Epidermal melanocyte (primary cell): ENCODE results near the gene ZMIZ1.

Experiments
- DNase-seq: peaks from one replicate; pipeline ENCODE4 v3.0.0; 2011; ENCODE audit warnings: low spot score; ENCODE audit not compliant: insufficient read length

The ZMIZ1 gene

DNA sequence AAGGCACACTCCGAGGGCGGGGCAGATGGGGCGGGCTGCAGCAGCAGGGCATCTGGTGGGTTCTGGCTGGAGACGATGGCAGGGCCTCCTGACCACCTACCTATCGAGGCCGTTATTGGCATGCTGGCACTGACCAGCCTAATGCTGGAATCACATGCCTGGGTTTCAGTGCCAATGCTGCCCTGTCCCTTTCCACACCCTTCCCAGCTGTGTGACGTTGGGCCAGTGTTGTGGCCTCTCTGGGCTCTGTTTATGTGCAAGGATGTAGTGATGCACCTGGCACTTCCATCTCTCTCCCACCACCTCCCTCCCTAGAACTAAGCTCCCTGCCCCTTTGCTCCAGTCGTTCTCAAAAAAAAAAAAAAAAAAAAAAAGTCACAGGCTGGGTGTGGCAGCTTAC lies 132.9 kb downstream of the ZMIZ1 start:
- DNase-seq: no peak

DNA sequence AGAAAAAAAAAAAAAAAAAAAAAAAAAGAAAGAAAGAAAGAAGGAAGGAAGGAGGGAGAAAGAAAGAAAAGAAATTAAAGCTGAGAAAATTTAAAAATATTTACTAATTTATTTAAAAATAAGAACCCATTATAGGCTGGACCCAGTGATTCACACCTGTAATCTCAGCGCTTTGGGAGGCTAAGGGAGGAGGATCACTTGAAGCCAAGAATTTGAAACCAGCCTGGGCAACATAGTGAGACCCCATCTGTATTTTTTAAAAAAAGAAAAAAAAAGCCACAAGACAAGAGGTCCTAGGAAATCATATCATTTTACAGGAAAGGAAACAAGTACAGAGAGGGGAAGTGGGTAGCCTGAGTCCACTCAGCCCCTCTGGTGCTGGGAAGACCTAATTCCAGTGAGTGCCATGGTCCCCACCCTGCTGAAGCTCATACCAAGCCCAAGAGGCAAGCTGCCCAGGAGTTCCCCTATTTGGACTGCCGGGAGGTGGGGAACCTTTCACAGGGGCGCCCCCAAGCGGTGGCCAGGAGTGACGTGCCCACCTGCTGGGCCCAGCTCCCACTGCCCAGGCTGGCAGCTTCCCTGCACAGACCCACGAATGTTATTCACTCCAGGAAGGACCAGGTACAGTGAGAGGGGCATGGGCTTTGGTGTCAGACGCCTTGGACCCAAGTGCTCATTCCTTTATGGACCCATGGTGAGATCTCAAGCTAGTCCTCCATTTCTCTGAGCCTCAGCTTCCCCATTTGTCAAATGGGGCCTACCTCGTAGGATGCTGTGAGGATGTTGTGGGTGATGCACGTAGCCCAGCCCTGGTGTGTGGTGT lies 133.6 kb downstream of the ZMIZ1 start:
- no peak for DNase-seq

DNA sequence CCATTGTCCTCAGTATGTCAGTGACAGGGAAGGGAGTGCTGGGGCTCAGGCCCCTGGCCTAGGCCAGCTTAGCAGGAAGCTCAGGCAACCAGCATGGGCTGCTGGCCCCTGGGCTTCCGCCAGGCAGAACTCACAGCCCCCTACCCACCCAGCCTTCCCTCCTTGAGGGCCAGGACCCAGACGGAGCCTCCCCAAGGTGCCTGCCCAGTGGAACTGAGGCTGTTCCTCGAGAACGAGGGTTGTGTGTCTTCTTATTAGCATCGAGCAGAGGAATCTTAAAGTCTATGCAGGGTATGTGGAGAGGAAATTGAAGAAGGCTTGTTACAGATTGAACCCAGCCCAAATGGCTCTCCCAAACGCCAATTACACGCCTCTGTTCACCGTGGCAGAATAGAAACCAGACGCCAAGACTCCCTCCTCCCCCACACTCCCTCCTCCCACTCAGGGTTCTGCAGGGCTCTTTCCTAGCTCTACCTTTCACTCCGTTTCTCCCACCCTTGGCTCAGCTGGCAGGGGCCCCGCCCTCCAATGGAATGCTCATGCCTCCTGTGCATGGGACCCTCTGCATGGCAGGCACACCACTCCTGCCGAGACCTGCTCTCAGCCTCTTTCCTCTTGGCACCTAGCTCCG lies 134.4 kb downstream of the ZMIZ1 start:
- DNase-seq: no peak

DNA sequence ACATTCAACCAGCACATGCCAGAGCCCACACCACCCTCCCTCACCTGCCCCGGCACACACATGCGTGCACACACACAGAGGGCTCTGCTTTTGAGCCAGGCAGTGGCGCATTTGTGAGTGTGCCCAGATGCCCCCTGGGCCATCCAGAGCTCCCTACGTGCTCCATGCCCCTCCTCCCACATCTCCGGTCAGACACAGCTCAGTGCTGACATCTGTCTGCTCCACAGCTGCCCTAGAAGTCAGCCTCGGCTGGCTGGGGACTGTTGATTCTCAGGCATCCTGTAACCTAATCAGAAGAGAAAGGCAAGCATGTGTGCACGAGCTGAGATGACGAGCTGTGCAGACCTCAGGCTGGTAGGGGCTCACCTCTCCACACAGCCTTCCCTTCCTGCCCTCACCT lies 135.1 kb downstream of the ZMIZ1 start:
- DNase-seq: no peak

DNA sequence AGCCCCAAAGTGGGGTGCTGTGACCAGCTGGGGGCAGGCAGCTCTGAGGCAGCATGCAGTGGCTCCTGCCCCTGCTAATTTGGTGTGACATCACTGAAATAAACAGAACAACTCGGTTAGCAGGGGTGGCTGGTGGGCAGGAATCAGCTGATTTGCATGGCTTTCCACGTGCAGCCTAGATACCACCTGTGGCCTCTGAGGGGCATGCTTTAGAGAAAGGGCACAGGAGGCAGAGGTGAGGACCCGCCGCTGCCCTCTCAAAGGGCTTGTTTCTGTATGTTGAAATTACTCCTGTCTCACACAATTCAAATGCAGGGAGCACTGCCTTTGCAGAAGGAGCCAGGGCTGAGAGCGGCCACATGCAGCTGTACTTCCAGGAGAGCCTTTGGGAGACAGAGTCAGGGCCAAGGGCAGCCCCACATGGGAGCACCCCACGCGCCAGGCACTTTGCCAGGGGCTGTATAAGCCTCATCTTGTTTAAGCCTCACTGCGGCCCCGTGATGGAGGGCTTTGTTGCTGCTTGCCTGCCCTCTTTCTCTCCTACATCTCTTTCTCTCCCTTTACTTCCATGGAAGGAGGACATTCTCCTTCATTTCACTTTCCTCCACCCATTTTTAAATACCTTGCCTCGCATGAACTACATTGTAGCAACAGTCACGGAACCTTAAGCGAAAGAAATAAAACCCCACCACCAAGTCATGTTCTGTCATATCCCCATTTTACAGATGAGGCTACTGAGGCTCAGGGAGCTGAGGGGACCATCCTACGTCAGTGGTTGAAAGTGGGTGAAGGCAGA lies 137.7 kb downstream of the ZMIZ1 start:
- no peak for DNase-seq

DNA sequence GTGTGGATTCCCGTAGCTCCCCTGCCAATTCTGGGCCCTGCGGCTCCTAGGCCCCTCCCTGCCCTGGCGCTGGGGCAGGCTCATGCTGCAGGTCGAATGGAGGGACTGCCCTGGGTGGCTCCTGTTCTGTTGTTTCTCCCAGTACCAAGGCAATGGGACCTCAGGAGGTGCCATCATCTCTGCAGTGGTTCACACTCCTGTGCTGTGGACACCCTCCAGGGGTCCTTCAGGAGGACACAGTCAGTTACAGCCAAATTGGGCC lies 138.3 kb downstream of the ZMIZ1 start:
- DNase-seq: no peak

DNA sequence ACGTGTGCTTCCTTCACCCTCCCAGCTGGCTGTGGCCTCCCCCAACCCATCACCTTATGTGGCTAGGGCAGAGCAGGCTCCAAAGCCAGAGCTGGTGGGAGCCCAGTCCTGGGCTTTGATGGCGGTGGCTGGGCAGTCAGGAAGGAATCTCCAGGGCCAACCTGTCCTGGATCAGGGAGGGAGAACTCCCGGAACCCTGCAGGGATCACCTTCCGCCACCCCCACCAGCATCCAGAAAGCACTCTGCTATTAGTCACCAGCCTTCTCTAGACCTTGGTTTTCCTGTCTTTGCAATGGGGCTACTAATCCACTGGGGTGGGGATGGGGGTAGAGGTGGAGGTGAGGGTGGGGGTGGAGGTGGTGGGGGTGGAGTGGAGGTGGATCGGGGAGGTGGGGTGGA lies 139.0 kb downstream of the ZMIZ1 start:
- no peak for DNase-seq

DNA sequence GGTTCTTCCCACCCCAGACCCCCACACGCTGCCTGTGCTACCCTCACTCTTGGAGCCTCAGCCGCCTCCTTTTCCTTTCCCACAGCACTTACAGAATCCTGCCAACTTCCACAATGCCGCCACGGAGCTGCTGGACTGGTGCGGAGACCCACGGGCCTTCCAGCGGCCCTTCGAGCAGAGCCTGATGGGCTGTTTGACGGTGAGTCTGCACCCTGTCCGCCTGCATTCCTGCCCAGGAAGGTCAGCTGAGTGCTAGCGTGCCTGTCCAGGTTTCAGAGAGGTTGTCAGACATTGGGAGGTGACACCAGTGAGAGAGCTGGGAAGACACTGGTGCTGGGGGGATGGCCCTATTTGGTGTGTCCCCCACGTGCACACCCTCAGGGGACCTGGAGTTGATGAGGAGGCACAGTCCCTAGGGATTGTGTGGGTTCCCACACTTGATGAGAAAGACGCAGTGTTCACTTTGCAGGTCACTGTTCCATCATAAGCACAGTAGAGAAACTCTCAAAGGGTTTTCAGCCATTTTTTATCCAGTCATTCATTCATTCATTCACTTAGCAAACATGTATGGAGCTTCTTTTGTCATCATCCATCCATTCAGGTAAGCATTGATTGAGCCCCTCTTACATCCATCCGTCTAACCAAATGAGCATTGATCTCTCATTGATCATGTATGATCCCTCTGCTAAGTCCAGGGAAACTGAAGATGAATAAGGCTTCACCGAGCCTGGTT lies 139.7 kb downstream of the ZMIZ1 start:
- no peak for DNase-seq

DNA sequence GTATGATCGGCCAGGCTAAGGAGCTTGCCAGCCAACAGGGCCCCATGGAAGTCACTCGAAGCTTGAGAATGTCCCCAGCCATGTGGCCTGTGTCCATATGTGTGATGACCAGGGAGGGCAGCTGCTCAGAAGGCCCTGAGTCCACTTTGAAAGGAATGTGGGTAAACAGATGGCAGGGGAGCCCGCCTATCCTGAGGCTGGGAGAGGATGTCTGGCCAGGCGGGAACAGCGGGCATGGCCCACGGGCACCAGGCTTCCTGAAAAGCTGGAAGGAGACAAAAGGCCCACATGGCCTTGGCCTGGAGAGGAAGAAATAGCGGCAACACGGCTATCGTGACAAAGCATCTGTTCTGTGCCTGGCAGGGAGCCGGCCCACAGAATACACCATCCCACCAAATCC lies 140.6 kb downstream of the ZMIZ1 start:
- no peak for DNase-seq

DNA sequence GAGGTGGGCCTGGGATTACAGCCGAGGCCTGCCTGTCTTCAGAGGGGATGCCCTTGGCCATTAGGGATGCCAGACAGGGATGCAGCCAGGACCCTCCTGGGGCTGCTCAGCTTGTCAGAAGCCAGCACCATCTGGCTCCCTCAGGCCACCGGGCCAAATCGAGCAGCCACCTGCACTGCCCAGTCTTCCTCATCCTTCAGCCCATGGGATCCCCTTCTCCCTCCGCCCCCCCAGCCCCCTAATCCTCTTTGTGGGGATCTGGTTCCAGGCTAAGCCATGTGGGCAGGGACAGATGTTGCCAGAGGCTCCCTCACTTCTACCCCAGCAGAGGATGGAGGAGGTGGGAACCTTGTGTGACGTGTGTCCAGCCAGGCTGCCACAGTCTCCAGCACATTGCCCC lies 141.1 kb downstream of the ZMIZ1 start:
- DNase-seq: no peak

DNA sequence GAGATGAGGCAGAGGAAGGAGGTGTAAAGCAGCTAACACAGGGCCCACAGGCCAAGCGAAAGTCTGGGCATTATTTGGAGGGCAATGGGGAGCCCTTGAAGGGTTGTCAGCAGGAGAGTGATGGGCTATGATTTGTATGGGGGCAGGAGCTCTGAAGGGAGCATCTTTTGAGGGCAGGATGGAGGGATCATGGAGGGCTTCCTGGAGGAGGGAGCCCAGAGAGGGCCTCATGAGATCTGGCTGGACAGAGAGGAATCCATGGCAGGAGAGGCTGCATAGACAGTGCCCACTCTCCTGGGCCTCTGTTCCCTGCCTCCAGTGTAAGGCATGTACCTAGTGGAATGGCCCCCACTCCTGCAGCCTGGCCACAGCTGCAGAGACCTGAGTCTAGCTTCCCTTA lies 141.9 kb downstream of the ZMIZ1 start:
- DNase-seq: no peak

DNA sequence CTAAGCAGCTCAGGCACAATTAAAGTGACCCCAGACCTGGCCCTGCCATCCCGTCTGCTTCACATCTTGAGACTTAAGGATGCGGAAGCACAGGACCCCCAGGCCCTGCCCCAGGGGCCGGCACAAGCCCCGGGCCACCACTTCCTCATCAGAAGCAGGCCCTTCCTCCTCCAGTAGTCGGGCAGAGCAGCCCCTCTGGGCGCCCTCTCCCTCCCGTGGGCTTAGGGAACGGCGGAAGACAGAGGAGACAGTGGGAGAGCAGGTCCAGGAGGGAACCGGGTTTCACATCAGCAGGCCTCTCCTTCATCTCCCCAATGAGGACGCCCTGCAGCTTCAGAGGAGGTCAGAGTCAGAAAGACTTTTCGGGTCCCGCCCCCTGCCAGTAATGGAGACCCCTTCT lies 142.8 kb downstream of the ZMIZ1 start:
- DNase-seq: no peak

DNA sequence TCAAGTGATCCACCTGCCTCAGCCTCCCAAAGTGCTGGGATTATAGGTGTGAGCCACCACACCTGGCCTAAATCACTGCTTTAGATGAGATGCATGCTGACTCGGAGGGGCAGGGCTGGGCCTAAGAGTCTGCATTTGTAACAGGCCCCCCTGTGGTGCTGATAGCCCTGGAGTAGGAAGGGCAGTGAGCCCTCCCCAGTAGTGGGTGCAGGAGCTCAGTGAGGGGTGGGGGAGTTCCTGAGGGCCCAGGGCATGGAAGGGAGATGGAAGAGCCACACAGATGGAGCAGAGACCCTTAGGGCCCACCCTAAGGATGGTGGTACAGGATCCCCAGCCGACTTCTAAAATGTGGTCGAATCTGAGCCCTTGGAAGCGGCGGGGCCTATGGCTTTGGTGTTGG lies 146.8 kb downstream of the ZMIZ1 start:
- no peak for DNase-seq

DNA sequence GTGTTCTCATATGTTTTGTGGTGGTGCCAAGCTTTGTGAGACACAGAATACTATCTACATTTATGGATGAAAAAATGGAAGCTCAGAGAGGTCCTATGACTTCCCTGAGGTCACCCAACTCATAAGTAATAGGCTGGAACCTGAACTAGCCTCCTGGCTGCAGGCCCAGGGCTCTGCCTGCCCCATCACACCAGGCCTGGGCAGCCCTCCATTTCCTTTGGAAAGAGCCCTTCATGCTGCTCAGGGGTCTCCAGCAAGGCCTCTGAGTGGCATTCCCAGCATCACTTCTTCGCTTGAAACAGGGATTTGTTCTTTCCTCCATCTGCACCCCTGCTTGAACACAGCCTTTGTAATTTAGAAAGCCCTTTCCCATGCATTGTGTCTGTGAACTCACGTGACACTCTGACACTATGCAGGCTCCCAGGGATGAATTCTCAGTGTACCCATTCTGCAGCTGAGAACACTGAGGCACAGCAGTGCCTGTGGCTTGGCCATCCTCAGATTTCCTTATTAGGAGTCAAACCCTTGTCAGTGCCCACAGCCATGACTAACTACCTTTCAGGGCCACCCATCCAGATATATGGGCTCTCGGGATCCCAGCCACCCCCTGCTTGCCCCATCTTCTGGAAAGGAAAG lies 150.7 kb downstream of the ZMIZ1 start:
- DNase-seq: no peak

DNA sequence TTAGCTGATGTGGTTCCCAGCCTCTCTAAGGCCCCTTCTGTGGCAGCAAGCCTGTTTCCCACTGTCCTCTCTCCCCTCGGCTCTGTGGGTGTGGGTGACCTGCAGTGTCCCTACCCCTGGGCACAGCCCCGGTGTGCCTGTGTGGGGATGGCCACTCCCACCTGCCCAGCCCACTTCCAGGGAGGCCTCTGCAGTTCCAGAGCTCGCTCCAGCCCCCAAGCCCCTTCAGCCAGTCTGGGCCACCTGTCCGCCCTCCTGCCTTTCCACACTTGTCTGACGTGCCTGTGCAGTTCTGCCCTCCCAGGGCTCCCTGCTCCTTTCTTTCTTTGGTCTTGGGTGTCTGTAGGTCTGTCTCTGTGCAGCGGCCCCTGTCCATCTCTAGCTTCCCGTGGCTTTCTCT lies 151.5 kb downstream of the ZMIZ1 start:
- no peak for DNase-seq

DNA sequence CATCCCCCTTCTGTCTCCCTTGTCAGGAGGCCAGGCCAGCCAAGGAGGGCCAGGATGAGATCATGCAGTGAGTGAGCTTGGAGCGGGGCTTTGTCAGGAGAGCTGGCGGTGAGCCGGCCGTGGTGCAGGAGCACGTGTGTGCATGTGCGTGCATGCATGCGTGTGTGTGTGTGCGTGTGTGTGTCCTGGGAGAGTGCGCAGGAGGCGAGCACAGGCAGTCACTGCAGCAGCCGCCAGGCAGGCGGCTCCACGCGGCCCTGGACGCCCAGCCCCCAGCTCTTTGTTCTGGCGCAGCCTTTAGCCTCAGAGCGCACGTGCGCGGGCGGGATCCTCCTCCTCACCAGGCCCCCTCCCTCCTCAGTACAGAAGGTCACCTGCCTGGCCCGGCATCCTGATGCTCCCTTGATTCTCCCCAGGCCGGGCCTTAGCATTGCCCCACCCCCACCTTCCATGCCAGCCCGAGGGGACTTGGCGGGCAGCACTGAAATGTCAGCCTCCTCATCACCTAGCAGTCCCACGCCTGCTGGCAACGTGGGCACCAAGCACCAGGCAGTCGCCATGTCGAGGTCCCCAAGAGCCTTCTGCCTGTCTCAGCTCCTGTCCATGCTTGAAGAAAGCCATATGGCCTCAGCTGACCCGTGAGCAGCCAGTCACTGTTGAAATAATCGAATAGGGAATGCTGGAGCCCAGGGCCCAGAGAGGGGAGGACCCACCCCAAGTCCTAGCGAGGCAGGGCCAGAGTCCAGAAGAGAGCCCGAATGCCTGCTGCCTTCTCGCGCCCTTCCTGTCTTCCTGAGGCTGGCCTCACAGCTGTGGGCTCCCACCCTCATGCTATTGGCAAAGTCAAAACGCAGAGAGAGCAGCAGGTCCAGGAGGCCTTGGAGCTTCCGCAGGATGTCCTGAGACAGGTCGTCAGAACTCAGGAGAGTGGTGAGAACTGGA lies 152.6 kb downstream of the ZMIZ1 start:
- no peak for DNase-seq

DNA sequence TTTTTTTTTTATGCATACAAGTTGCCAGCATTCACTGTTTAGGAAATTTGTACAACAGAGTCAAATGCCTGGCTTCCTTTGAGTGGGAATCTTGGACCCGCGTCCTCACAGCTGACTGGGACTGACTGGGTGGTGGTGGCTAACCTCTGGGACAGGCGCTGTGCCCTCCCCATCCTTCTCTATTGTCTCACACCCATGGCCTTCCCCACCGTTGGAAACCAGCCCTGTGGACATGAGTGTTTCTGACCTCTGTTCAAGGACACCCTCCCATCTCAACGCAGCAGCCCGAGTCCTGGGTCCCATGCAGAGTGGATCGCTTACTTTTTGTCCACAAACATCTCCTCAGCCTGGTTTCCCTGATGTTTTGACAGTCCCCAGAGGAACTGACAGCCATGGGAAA lies 153.4 kb downstream of the ZMIZ1 start:
- DNase-seq: no peak

DNA sequence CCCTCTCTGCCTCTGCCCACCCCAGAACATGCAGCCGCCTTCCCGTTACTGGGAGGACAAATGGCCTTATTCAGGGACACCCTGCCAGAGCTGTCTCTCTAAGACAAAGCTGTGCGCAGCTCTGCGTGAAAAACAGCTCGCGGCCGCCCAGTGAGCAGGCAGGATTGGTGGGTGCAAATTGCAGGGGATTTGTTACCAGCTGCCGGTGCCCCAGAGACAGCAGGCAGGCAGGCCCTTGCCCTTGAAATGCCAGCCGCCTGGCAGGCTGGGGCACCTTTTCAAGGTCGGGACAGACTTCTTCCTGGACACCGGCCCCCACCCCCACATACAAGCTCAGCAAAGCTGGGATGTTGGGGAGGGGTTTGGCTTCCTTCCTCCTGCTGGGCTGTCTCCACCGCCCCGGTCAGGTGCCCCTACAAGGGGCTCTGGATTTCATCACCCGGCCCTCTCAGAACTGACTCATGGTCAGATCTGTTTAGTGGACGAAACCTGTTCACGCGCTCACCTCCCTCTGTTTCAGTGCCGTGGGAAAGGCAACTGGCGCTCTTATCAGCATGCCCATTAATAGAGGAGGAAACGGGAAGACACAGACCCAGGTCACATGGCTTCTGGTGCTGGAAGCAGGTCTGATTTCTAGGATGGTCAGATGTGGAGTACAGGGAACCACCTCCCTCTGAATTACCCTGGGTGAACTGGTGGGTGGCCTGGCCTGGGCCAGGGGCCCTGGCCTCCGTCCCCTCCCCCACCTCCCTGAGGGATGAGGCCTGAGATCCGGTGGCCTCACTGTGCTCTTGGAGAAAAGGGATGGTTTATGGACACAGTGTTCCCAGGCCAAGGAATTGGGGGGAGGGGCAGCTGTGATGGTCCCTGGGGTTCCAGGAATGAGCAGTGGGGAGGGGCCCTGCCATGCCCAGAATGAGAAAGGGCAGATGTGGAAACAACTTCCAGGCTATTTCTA lies 154.6 kb downstream of the ZMIZ1 start:
- DNase-seq: no peak

DNA sequence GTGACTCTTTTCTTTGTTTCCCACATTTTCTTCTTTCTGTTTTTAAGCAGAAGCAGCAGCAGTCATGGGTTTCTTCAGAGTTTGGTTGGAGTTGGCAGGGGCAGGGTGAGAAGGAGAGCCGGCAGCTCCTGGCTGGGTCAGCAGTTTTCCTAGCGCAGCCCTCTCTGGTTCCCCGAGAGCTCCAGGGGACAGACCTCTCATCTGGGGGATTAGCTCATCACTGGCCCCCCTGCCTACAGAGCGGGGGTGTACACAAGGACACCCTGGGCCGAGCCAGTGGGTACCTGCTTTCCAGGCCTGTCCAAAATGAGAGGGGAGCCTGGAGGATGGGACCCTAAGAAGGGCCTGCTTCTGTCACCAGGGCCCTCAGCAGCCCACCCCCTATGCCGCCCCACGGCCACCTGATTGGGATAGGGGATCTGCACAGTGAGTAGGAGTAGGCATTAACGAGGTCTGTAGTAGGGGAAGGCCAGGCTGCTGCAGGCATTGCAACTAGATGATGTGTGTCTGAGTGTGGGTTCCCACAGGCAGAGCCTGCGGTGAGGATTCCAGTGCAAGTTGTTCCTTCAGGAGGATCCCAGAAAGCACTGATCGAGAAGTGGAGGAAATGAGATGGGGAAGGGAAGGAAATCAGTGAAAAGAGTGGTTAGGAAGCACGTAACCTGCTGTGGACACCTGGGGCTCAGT lies 155.6 kb downstream of the ZMIZ1 start:
- DNase-seq: no peak
